Fibroblast of lung (primary cell): ENCODE measurements around the gene TLX2.

Experiments
- EZH2 ChIP-seq: IDR thresholded peaks from 2 replicates; pipeline ENCODE4 v1.5.1; 2012; ENCODE audit warnings: low read length, control low read depth, mild to moderate bottlenecking; ENCODE audit errors: missing control alignments
- TF ChIP-seq, protein P1 (sequence below), 2 donors: IDR thresholded peaks in 1 of 2; conservative IDR thresholded peaks in 1 of 2; 1 replicate in 1 of 2; 2 replicates in 1 of 2; pipeline ENCODE4 v1.5.1; 2011 to 2012; ENCODE audit warnings: low read length in 2 of 2, control low read depth in 1 of 2, inconsistent platforms in 1 of 2, low read depth in 1 of 2, mild to moderate bottlenecking in 1 of 2

DNA sequence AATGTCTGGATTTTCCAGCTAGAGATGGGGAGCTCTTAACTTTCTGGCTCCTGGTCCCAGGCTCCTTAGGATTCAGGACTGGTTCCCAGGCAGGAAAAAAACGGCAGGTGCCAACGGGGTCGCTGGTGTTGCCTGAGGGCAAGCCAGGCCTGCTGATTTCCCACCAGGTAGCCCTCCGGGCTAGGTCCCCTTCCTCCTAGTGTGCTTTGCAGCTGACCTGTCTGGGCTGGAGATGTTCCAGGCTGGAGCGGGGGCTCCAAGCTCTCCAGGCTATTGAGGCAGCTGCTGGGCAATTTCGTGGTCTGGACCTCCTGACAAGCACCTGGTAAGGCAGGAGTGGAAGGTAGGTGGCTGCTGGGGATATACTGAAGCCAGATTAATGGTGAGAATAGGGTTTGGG is 39.8 kb upstream of the TLX2 start:
- TF ChIP-seq, protein P1, sequence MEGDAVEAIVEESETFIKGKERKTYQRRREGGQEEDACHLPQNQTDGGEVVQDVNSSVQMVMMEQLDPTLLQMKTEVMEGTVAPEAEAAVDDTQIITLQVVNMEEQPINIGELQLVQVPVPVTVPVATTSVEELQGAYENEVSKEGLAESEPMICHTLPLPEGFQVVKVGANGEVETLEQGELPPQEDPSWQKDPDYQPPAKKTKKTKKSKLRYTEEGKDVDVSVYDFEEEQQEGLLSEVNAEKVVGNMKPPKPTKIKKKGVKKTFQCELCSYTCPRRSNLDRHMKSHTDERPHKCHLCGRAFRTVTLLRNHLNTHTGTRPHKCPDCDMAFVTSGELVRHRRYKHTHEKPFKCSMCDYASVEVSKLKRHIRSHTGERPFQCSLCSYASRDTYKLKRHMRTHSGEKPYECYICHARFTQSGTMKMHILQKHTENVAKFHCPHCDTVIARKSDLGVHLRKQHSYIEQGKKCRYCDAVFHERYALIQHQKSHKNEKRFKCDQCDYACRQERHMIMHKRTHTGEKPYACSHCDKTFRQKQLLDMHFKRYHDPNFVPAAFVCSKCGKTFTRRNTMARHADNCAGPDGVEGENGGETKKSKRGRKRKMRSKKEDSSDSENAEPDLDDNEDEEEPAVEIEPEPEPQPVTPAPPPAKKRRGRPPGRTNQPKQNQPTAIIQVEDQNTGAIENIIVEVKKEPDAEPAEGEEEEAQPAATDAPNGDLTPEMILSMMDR (conservative IDR thresholded peaks at IDR 0.05 in 1 of 2, IDR thresholded peaks at IDR 0.05 in 1 of 2; ENCODE audit: low read depth in 1 of 2, low read length in 2 of 2), result no peak
- no peak for TF ChIP-seq EZH2
